ENCODE data around the gene P2RY13.

- TF ChIP-seq POLR2A (IDR thresholded peaks at IDR 0.05; ENCODE audit: low read length) (no peak), GATA1 (IDR thresholded peaks at IDR 0.05; ENCODE audit: low read depth, low read length) (no peak)
Measured at GRCh38 chr3:151314593-151314992, 14.8 kb downstream of the P2RY13 start.

All from erythroblast (primary cell).